K562 (cell line): ENCODE data around the gene ODAD3. TPM values are rescaled to one million over a fixed set of nuclear protein-coding genes. Genes with fewer than 3 reads are reported as not detected.

Experiments used
- ATF6 ChIP-seq: sonication (generic); formaldehyde crosslinking; IDR thresholded peaks from 2 replicates; pipeline ENCODE4 v1.4.0; 2020; ENCODE audit warnings: mild to moderate bottlenecking, missing genetic modification reagents
- BHLHE40 ChIP-seq: IDR thresholded peaks from 2 replicates; pipeline ENCODE4 v1.6.1; 2011; ENCODE audit warnings: low read length, improper control_type of control experiment
- FOXP4 ChIP-seq: sonication (generic); formaldehyde crosslinking; IDR thresholded peaks from 2 replicates; pipeline ENCODE4 v1.8.0; 2022; ENCODE audit warnings: mild to moderate bottlenecking, missing genetic modification reagents, borderline replicate concordance
- GATAD2A ChIP-seq: fragments of 450-650 bp; IDR thresholded peaks from 2 replicates; pipeline ENCODE4 v1.6.1; 2017
- HBP1 ChIP-seq: fragments of 450-650 bp; formaldehyde crosslinking; IDR thresholded peaks from 2 replicates; pipeline ENCODE4 v1.4.0; 2022; ENCODE audit warnings: missing genetic modification characterization
- KDM4B ChIP-seq, 2 experiments: fragments of 450-650 bp in 1 of 2; sonication (generic) in 1 of 2; IDR thresholded peaks; 2 replicates each; pipeline ENCODE4 v1.6.1; 2016 to 2017; ENCODE audit warnings: borderline replicate concordance in 2 of 2, antibody characterized with exemption in 1 of 2, low read depth in 1 of 2, mild to moderate bottlenecking in 1 of 2
- KLF16 ChIP-seq: IDR thresholded peaks from 2 replicates; pipeline ENCODE4 v1.6.1; 2016; ENCODE audit warnings: antibody characterized with exemption
- MED1 ChIP-seq: sonication (generic); formaldehyde crosslinking; IDR thresholded peaks from 2 replicates; pipeline ENCODE4 v1.8.1; 2023; ENCODE audit warnings: missing genetic modification reagents, borderline replicate concordance
- POLR3G ChIP-seq: IDR thresholded peaks from 2 replicates; pipeline ENCODE4 v1.6.1; 2011; ENCODE audit not compliant: insufficient read length, insufficient replicate concordance; ENCODE audit errors: extremely low read depth
- PTTG1 ChIP-seq: fragments of 450-650 bp; IDR thresholded peaks from 2 replicates; pipeline ENCODE4 v1.6.1; 2016; ENCODE audit warnings: low read depth, mild to moderate bottlenecking, missing genetic modification characterization, missing compliant biosample characterization
- PYGO2 ChIP-seq: fragments of 450-650 bp; IDR thresholded peaks from 2 replicates; pipeline ENCODE4 v1.6.1; 2016; ENCODE audit warnings: mild to moderate bottlenecking, missing genetic modification characterization, moderate library complexity, missing compliant biosample characterization
- RBM34 ChIP-seq: fragments of 200-400 bp; formaldehyde crosslinking; IDR thresholded peaks from 2 replicates; pipeline ENCODE4 v1.6.1; 2018; ENCODE audit warnings: low read length, borderline replicate concordance; ENCODE audit not compliant: insufficient read depth
- RHOXF2B ChIP-seq: fragments of 250-450 bp; sonication (Bioruptor Pico); conservative IDR thresholded peaks from 2 replicates; pipeline ENCODE4 v1.5.1; 2021
- SRSF9 ChIP-seq: fragments of 200-400 bp; formaldehyde crosslinking; IDR thresholded peaks from 2 replicates; pipeline ENCODE4 v1.6.1; 2017; ENCODE audit warnings: low read depth, low read length, borderline replicate concordance
- TARDBP ChIP-seq: fragments of 450-650 bp; IDR thresholded peaks from 2 replicates; pipeline ENCODE4 v1.6.1; 2016
- THAP12 ChIP-seq: fragments of 250-450 bp; sonication (Bioruptor Pico); IDR thresholded peaks from 2 replicates; pipeline ENCODE4 v1.9.0; 2021; ENCODE audit warnings: mild to moderate bottlenecking, inconsistent platforms
- YY1 ChIP-seq, 3 experiments: IDR thresholded peaks; 2 replicates each; pipeline ENCODE4 v1.6.1; 2011; ENCODE audit warnings: low read length in 2 of 3, mild to moderate bottlenecking in 2 of 3, moderate library complexity in 2 of 3, borderline replicate concordance in 1 of 3, control low read depth in 1 of 3, low read depth in 1 of 3; ENCODE audit not compliant: insufficient read depth in 3 of 3, insufficient replicate concordance in 2 of 3, control insufficient read depth in 1 of 3, insufficient read length in 1 of 3; ENCODE audit errors: extremely low read depth in 1 of 3
- ZBTB8A ChIP-seq: fragments of 450-650 bp; IDR thresholded peaks from 2 replicates; pipeline ENCODE4 v1.6.1; 2018; ENCODE audit warnings: mild to moderate bottlenecking, moderate library complexity; ENCODE audit not compliant: partially characterized antibody
- ZKSCAN3 ChIP-seq: fragments of 250-450 bp; sonication (Bioruptor Pico); IDR thresholded peaks from 2 replicates; pipeline ENCODE4 v1.4.0; 2020
- polyA plus RNA-seq, 8 experiments: library from polyadenylated mRNA; depleted of rRNA in 4 of 8; stranded (reverse) in 5 of 8; unstranded in 3 of 8; fragments of >200 nt; fragmentation: Nextera tagmentation in 2 of 8; fragmentation: Illumina TruSeq in 1 of 8; extraction: Ambion mirVana in 2 of 8; extraction: Trizol in 1 of 8; gene quantifications; 2 replicates each; pipeline versions ENCODE4 v1.2.1 to v1.2.3, GENCODE V29; 2011 to 2014; ENCODE audit warnings: inconsistent platforms in 1 of 8, missing spikeins in 1 of 8
- total RNA-seq, 7 experiments: library from RNA; depleted of rRNA in 6 of 7; stranded (reverse); fragments of >200 nt in 6 of 7; fragmentation: Illumina TruSeq in 2 of 7; extraction: Trizol in 2 of 7; gene quantifications; 2 replicates each; pipeline versions ENCODE4 v1.2.1 to v1.2.3, GENCODE V29; 2011 to 2021; ENCODE audit warnings: low replicate concordance in 1 of 7

The ODAD3 gene
- total and polyA plus RNA-seq, 9 of the 15 experiments (the other 6 are each of a cell fraction or from before 2014, with no cell fraction given): 0.07 to 0.72 (median 0.14) TPM; not detected in 2

- no peak for TF ChIP-seq KLF16
- TF ChIP-seq FOXP4 (CRISPR knock-in tag): 0 out of 2 replicates have a peak, but pooled peaks have one; percentile 40
- TF ChIP-seq ATF6 (CRISPR knock-in tag): no peak; the same call in 1 of the 2 replicates
- no peak for TF ChIP-seq MED1 (CRISPR knock-in tag)
- no peak for TF ChIP-seq POLR3G
- TF ChIP-seq TARDBP: no peak
- peak; percentile 84; the same call in 1 of the 2 replicates for TF ChIP-seq THAP12 (CRISPR knock-in tag)
- TF ChIP-seq GATAD2A: no peak
- no peak for TF ChIP-seq PTTG1 (tag)
- TF ChIP-seq SRSF9: no peak
- no peak for TF ChIP-seq ZBTB8A
- TF ChIP-seq BHLHE40: no peak; the same call in 1 of the 2 replicates
- 0 out of 4 replicates have a peak, but pooled peaks of 1 of the 2 experiments have one; percentile 24 for TF ChIP-seq KDM4B (IDR thresholded peaks at IDR 0.05; ENCODE audit: borderline replicate concordance in 2 of 2, low read depth in 1 of 2)
- no peak for TF ChIP-seq PYGO2 (tag)
- TF ChIP-seq ZKSCAN3 (CRISPR knock-in tag): no peak
- TF ChIP-seq HBP1 (CRISPR knock-in tag): peak; percentile 80; the same call in 1 of the 2 replicates
- TF ChIP-seq RBM34: no peak
- no peak for TF ChIP-seq RHOXF2B (CRISPR knock-in tag)
- TF ChIP-seq YY1 (IDR thresholded peaks at IDR 0.05; ENCODE audit: borderline replicate concordance in 1 of 3, control insufficient read depth in 1 of 3, extremely low read depth in 1 of 3, insufficient read depth in 3 of 3, insufficient read length in 1 of 3, insufficient replicate concordance in 2 of 3, low read depth in 1 of 3, low read length in 2 of 3): peak; percentile 60 to 88 (median 78)
These were observed 60.3 kb downstream of the ODAD3 start, which contains the start of gene SWSAP1 (continued) for GRCh38 chr19:11374433-11375142.
